Measurements from ENCODE around the gene C6orf120.

Gene C6orf120

GRCh38 chr6:169701954-169702839 lies at the start of gene C6orf120, which contains the start of gene WDR27:
C6orf120 (plus strand) TSS chr6:169702126; CDS start chr6:169702460, 334 bp downstream.
WDR27 (minus strand) TSS chr6:169702029; CDS start chr6:169689005, 13,024 bp downstream.
- DNase-seq: peak; percentile 86

- no peak for DNase-seq
Observed at GRCh38 chr6:169652896-169653295, 49.0 kb upstream of the C6orf120 start.

- no peak for DNase-seq
Observed at GRCh38 chr6:169653691-169654090, 48.2 kb upstream of the C6orf120 start.

- DNase-seq: peak; percentile 43
Observed at GRCh38 chr6:169654598-169655391, 47.1 kb upstream of the C6orf120 start.

- DNase-seq: no peak
Observed at GRCh38 chr6:169656546-169657283, 45.2 kb upstream of the C6orf120 start.

- no peak for DNase-seq
Observed at GRCh38 chr6:169657284-169657610, 44.7 kb upstream of the C6orf120 start.

GRCh38 chr6:169659820-169660610 lies 41.9 kb upstream of the C6orf120 start:
- DNase-seq: no peak

GRCh38 chr6:169660751-169661390 lies 41.1 kb upstream of the C6orf120 start:
- DNase-seq: no peak

- DNase-seq: no peak
Observed at GRCh38 chr6:169661391-169661756, 40.6 kb upstream of the C6orf120 start.

GRCh38 chr6:169663468-169663867 lies 38.5 kb upstream of the C6orf120 start:
- DNase-seq: no peak

GRCh38 chr6:169664227-169664626 lies 37.7 kb upstream of the C6orf120 start:
- no peak for DNase-seq

- DNase-seq: peak; percentile 79
Observed at GRCh38 chr6:169665289-169665688, 36.6 kb upstream of the C6orf120 start.

GRCh38 chr6:169666441-169666840 lies 35.5 kb upstream of the C6orf120 start:
- DNase-seq: peak; percentile 24

- DNase-seq: no peak
Observed at GRCh38 chr6:169667716-169668115, 34.2 kb upstream of the C6orf120 start.

GRCh38 chr6:169668203-169668847 lies 33.6 kb upstream of the C6orf120 start:
- no peak for DNase-seq

GRCh38 chr6:169669147-169669546 lies 32.8 kb upstream of the C6orf120 start:
- DNase-seq: peak; percentile 56

- DNase-seq: no peak
Observed at GRCh38 chr6:169669889-169670288, 32.0 kb upstream of the C6orf120 start.

GRCh38 chr6:169671563-169671962 lies 30.4 kb upstream of the C6orf120 start:
- DNase-seq: no peak

GRCh38 chr6:169675011-169675410 lies 26.9 kb upstream of the C6orf120 start:
- DNase-seq: no peak

GRCh38 chr6:169677096-169677495 lies 24.8 kb upstream of the C6orf120 start:
- DNase-seq: no peak

GRCh38 chr6:169678342-169678741 lies 23.6 kb upstream of the C6orf120 start:
- no peak for DNase-seq
